B cell (primary cell): Measurements from ENCODE around the gene KCNK4. TPM values are rescaled to one million over a fixed set of nuclear protein-coding genes. Genes with fewer than 3 reads are reported as not detected.

Experiments used
- ATAC-seq: fragments of 200-7000 bp; cut with Tn5 transposase; one replicate; pipeline ENCODE4 v1.10.0; 2021; ENCODE audit warnings: low read depth, mild to moderate bottlenecking, moderate number of reproducible peaks, moderate library complexity
- CTCF ChIA-PET: fragments of 350-600 bp; sonication (Branson Sonifier 250); formaldehyde crosslinking; loops from one replicate; lab custom pipeline; 2021; ENCODE audit warnings: antibody characterized with exemption, inconsistent platforms; lab: Charles Lee
- POLR2A ChIA-PET: fragments of 350-600 bp; sonication (Branson Sonifier 250); formaldehyde crosslinking; loops from one replicate; lab custom pipeline; 2021; ENCODE audit warnings: antibody characterized with exemption; lab: Charles Lee
- DNase-seq: peaks from one replicate; pipeline ENCODE4 v3.0.0; 2013
- H2AFZ ChIP-seq: 2 replicates; pipeline ENCODE4 v1.6.1; 2012; ENCODE audit warnings: mild to moderate bottlenecking, low read depth, low read length; ENCODE audit not compliant: insufficient read depth, poor library complexity, severe bottlenecking
- H3K27ac ChIP-seq, 2 donors: 1 replicate in 1 of 2; 2 replicates in 1 of 2; pipeline ENCODE4 v1.5.1; 2012 to 2013; ENCODE audit warnings: low read length in 2 of 2, mild to moderate bottlenecking in 2 of 2, moderate library complexity in 1 of 2
- H3K27me3 ChIP-seq, 4 experiments: fragments of 200-600 bp in 1 of 4; sonication (generic) in 1 of 4; replicated peaks in 1 of 4; 1 replicate in 2 of 4; 2 replicates in 2 of 4; pipeline versions ENCODE4 v1.6.1 to v1.7.0; 2013 to 2016; ENCODE audit warnings: low read length in 3 of 4, mild to moderate bottlenecking in 2 of 4, mixed read lengths in 1 of 4, moderate library complexity in 1 of 4; ENCODE audit not compliant: insufficient read depth in 4 of 4, control insufficient read depth in 3 of 4; ENCODE audit errors: control extremely low read depth in 1 of 4
- H3K36me3 ChIP-seq, 2 experiments: replicated peaks in 1 of 2; 1 replicate in 1 of 2; 2 replicates in 1 of 2; pipeline versions ENCODE4 v1.6.1 to v1.7.1; 2013; ENCODE audit warnings: low read length in 1 of 2; ENCODE audit not compliant: insufficient read depth in 2 of 2, control insufficient read depth in 1 of 2; ENCODE audit errors: control extremely low read depth in 1 of 2, extremely low read depth in 1 of 2
- H3K4me1 ChIP-seq, 2 donors: fragments of 200-600 bp in 1 of 2; sonication (generic) in 1 of 2; 1 replicate in 1 of 2; 2 replicates in 1 of 2; pipeline versions ENCODE4 v1.5.1 to v1.6.1; 2013 to 2017; ENCODE audit warnings: low read length in 2 of 2; ENCODE audit not compliant: control insufficient read depth in 2 of 2, insufficient read depth in 2 of 2
- H3K4me2 ChIP-seq: replicated peaks from 2 replicates; pipeline ENCODE3; 2012; ENCODE audit warnings: mild to moderate bottlenecking, low read depth, low read length; ENCODE audit not compliant: poor library complexity, severe bottlenecking
- H3K4me3 ChIP-seq, 5 experiments: fragments of 200-600 bp in 1 of 5; sonication (generic) in 1 of 5; 1 replicate in 3 of 5; 2 replicates in 2 of 5; pipeline versions ENCODE4 v1.5.1 to v1.7.0; 2011 to 2016; ENCODE audit warnings: low read length in 4 of 5, mild to moderate bottlenecking in 4 of 5, low read depth in 2 of 5, control low read depth in 1 of 5, moderate library complexity in 1 of 5; ENCODE audit not compliant: insufficient read depth in 1 of 5; ENCODE audit errors: control extremely low read depth in 1 of 5, extremely low read depth in 1 of 5
- H3K79me2 ChIP-seq: fragments of 200-600 bp; sonication (generic); one replicate; pipeline ENCODE4 v1.6.0; 2016; ENCODE audit warnings: low read length; ENCODE audit not compliant: control insufficient read depth, insufficient read depth
- H3K9ac ChIP-seq: fragments of 200-600 bp; sonication (generic); 2 replicates; pipeline ENCODE4 v1.6.1; 2017; ENCODE audit warnings: mild to moderate bottlenecking, low read length, moderate library complexity
- H3K9me3 ChIP-seq, 3 donors: one replicate each; pipeline versions ENCODE4 v1.6.1 to v1.7.1; 2013; ENCODE audit warnings: low read length in 2 of 3; ENCODE audit not compliant: control insufficient read depth in 2 of 3, insufficient read depth in 1 of 3; ENCODE audit errors: control extremely low read depth in 1 of 3
- H4K20me1 ChIP-seq: 2 replicates; pipeline ENCODE4 v1.6.0; 2012; ENCODE audit warnings: mild to moderate bottlenecking, low read length; ENCODE audit not compliant: insufficient read depth, control insufficient read depth, poor library complexity, severe bottlenecking
- H3K27ac Mint-ChIP-seq: one replicate; pipeline ENCODE4 v1.8.0; 2021; ENCODE audit warnings: mixed read lengths
- H3K27me3 Mint-ChIP-seq: one replicate; pipeline ENCODE4 v1.8.0; 2021; ENCODE audit warnings: mixed read lengths
- H3K4me1 Mint-ChIP-seq: one replicate; pipeline ENCODE4 v1.8.0; 2021; ENCODE audit warnings: mixed read lengths
- H3K4me3 Mint-ChIP-seq: one replicate; pipeline ENCODE4 v1.8.0; 2021; ENCODE audit warnings: mixed read lengths
- H3K9me3 Mint-ChIP-seq: one replicate; pipeline ENCODE4 v1.8.0; 2022; ENCODE audit warnings: mixed read lengths; ENCODE audit not compliant: insufficient read depth
- EZH2 ChIP-seq: IDR thresholded peaks from 2 replicates; pipeline ENCODE4 v1.6.1; 2012; ENCODE audit warnings: borderline replicate concordance, low read depth, mild to moderate bottlenecking, moderate library complexity, low read length; ENCODE audit not compliant: insufficient read depth, poor library complexity, severe bottlenecking
- WGBS: methylation state at CpG from one replicate; pipeline ENCODE4 v1.1.5; 2013; ENCODE audit warnings: missing lambda C conversion rate; ENCODE audit not compliant: insufficient coverage; 5-methylcytosine and 5-hydroxymethylcytosine counted together
- intact Hi-C: fragments of 100-400 bp; cut with micrococcal nuclease; formaldehyde crosslinking; loops from one replicate; pipeline ENCODE4 v1.10.0; 2022
- polyA plus RNA-seq: library from polyadenylated mRNA; depleted of rRNA; stranded (reverse); fragments of >200 nt; gene quantifications from 2 replicates; pipeline ENCODE4 v1.2.3, GENCODE V29; 2012
- total RNA-seq, 2 donors: library from RNA; stranded (reverse); fragments of 120-200 nt in 1 of 2; gene quantifications; 1 replicate in 1 of 2; 2 replicates in 1 of 2; pipeline versions ENCODE4 v1.2.3 to v1.2.4, GENCODE V29; 2013 to 2022
- TF ChIP-seq, protein P1 (sequence below): fragments of 200-600 bp; IDR thresholded peaks from one replicate; pipeline ENCODE4 v1.8.0; 2022; ENCODE audit warnings: antibody characterized with exemption, mild to moderate bottlenecking

KCNK4 gene
- total and polyA plus RNA-seq, 2 donors (not counting 1 experiment from before 2014, with no cell fraction given) = 0.32 TPM; not detected in 1

DNA sequence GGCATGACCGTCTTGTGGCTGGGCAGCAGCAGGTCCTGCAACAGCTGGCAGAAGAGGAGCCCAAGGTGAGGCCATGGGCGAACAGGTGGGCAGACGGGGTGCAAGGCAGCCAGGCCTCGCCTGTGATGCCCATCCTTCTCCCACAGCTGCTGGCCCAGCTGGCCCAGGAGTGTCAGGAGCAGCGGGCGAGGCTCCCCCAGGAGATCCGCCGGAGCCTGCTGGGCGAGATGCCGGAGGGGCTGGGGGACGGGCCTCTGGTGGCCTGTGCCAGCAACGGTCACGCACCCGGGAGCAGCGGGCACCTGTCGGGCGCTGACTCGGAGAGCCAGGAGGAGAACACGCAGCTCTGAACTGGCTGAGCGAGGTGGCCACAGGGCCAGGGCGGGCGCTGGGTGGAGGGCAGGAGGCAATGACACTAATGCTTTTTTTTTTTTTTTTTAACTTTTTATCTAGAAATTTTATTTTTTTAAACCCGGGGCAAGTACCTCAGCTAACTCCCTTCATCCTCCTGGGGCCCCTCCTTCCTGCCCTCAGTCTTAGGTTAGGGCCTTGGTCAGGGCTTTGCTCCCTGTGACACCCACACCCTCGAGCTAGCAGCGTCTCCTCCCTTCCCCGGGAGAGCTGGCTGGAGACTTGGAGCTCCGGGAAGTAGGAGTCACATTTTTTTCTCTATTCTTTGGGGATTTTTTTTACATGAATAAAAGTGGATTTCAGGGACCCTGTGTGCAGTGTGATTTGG is 23.7 kb upstream of the KCNK4 start:
- Histone ChIP-seq H3K9ac (no peak overlapping the region), H3K4me1 (peaks cover 14 to 29% of the 10 kb centered on the region in 2 donors), H3K27ac (no peak overlapping the region), H4K20me1 (no peaks in the 10 kb centered on the region), H3K9me3 (peaks cover 0 to 3% (median 0%) of the 10 kb centered on the region in 3 donors), H3K36me3 (no peaks in the 10 kb centered on the region), H2AFZ (no peak overlapping the region), H3K4me3 (no peak overlapping the region), H3K27me3 (no peaks in the 10 kb centered on the region), H3K4me2 (peak overlapping the region; percentile 92), H3K79me2 (no peaks in the 10 kb centered on the region)
- peaks cover 19% of the 10 kb centered on the region for H3K4me1 Mint-ChIP-seq
- TF ChIP-seq EZH2 = no peak
- ChIA-PET CTCF (interaction anchor here (1.0 to 5.7 kb wide), 4 partner anchors 17 to 62 kb away, joined by 3 to 51 read pairs (median 24); partner anchors contain the start of genes FERMT3, PLCB3 and PPP1R14B), POLR2A (no interaction called here)
- ATAC-seq (no peak), DNase-seq (no peak)
- intact Hi-C loops = no loop called here
- peak overlapping the region; percentile 56 for H3K27ac Mint-ChIP-seq
- 92% methylated on average over 16 of the region's 27 CpGs for WGBS
- H3K9me3 Mint-ChIP-seq = no peaks in the 10 kb centered on the region
- no peaks in the 10 kb centered on the region for H3K27me3 Mint-ChIP-seq
- H3K4me3 Mint-ChIP-seq = no peak overlapping the region

DNA sequence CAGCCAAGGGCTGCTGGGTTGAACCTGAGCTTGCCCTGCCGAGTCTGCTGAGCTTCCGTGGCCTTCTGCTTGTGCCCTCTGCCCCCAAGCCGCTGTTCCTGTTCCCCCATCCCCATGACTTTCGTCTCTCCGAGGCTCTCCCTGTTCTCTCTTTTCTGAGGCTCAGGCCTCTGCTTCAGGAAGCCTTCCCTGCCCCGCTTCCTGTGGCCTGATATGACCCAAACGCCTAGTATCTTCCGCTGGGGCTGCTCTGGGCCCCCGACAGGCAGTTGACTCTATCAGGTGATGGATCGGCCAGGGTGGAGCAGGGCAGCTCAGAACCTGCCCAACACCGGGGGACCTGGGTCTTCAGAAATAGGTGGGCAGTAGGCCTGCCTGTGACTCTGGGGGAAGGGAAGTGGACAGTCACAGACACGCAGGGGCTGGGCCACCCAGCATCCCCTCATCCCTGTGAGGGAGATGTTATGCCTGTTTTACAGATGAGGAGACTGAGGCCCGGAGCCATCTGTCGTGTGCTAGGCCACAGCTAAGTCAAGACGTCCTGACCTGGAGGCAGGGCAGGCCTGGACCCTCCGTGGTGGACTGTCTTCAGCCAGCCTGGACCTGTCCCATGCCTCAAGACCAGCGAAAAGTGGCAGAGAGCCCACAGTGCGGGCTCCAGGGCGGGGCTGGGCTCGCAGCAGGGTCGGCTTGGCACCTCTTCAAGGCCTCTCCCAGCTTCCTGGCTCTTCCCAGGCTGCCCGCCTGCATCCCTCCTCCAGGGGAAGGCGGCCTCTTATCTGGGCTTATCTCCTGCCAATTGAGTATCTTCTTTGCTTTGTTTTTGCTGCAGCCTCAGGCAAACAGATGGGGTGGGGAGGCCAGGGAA is 22.8 kb upstream of the KCNK4 start:
- POLR2A ChIA-PET = interaction anchor here (1.0 to 4.6 kb wide), 9 partner anchors 16 to 80 kb away, joined by 3 to 67 read pairs (median 10); partner anchors contain the start of genes BAD, FERMT3, GPR137 and NUDT22
- Histone ChIP-seq H3K27ac (peak overlapping the region; percentile 89 to 91), H3K9ac (peak overlapping the region; percentile 76), H4K20me1 (no peaks in the 10 kb centered on the region), H3K9me3 (peaks cover 0 to 3% (median 0%) of the 10 kb centered on the region in 3 donors), H3K27me3 (no peaks in the 10 kb centered on the region), H3K36me3 (no peaks in the 10 kb centered on the region), H3K4me1 (peaks cover 14 to 29% of the 10 kb centered on the region in 2 donors), H3K79me2 (no peaks in the 10 kb centered on the region), H3K4me3 (peak overlapping the region in 4 of 5 experiments; percentile 79 to 96 (median 85)), H2AFZ (peak overlapping the region; percentile 75), H3K4me2 (peak overlapping the region; percentile 92)
- no peak for DNase-seq
- TF ChIP-seq, protein P1, sequence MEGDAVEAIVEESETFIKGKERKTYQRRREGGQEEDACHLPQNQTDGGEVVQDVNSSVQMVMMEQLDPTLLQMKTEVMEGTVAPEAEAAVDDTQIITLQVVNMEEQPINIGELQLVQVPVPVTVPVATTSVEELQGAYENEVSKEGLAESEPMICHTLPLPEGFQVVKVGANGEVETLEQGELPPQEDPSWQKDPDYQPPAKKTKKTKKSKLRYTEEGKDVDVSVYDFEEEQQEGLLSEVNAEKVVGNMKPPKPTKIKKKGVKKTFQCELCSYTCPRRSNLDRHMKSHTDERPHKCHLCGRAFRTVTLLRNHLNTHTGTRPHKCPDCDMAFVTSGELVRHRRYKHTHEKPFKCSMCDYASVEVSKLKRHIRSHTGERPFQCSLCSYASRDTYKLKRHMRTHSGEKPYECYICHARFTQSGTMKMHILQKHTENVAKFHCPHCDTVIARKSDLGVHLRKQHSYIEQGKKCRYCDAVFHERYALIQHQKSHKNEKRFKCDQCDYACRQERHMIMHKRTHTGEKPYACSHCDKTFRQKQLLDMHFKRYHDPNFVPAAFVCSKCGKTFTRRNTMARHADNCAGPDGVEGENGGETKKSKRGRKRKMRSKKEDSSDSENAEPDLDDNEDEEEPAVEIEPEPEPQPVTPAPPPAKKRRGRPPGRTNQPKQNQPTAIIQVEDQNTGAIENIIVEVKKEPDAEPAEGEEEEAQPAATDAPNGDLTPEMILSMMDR = no peak
- TF ChIP-seq EZH2 = no peak
- Mint-ChIP-seq H3K27me3 (no peaks in the 10 kb centered on the region), H3K4me1 (peaks cover 19% of the 10 kb centered on the region), H3K27ac (peak overlapping the region; percentile 99), H3K4me3 (peak overlapping the region; percentile 100), H3K9me3 (no peaks in the 10 kb centered on the region)
- no peak for ATAC-seq
- 58% methylated on average over 20 of the region's 23 CpGs for WGBS
- intact Hi-C loops = no loop called here
- CTCF ChIA-PET = interaction anchor here (0.8 to 5.7 kb wide), 8 partner anchors 12 to 63 kb away, joined by 3 to 73 read pairs (median 7); partner anchors contain the start of genes CATSPERZ, ESRRA, FERMT3 and PLCB3
